ENCODE results near the gene LLGL1. TPM values are rescaled to one million over a fixed set of nuclear protein-coding genes. Genes with fewer than 3 reads are reported as not detected.

The LLGL1 gene
- total and polyA plus RNA-seq, 2 donors (not counting 1 experiment from before 2014, with no cell fraction given) = 15.1 to 32.2 TPM

- Histone ChIP-seq H4K20me1 (ENCODE audit: control insufficient read depth, extremely low read depth, insufficient read depth, low read length) (no peaks in the 10 kb centered on the region), H3K79me2 (ENCODE audit: control insufficient read depth, insufficient read depth, low read length) (no peaks in the 10 kb centered on the region), H3K36me3 (ENCODE audit: control insufficient read depth, insufficient read depth, low read length) (peaks cover 17% of the 10 kb centered on the region), H3K27ac (ENCODE audit: insufficient read depth, low read length) (no peak overlapping the region), H3K4me1 (ENCODE audit: control insufficient read depth, extremely low read depth, insufficient read depth, low read length) (no peaks in the 10 kb centered on the region), H3K9me3 (ENCODE audit: control insufficient read depth, insufficient read depth, low read depth, low read length) (no peaks in the 10 kb centered on the region), H2AFZ (ENCODE audit: low read length) (no peak overlapping the region), H3K4me2 (ENCODE audit: extremely low read depth, insufficient read depth, low read length) (no peak overlapping the region), H3K4me3 (replicated peaks in 1 of 4; ENCODE audit: control extremely low read depth in 1 of 4, insufficient read depth in 1 of 4, low read depth in 3 of 4, low read length in 4 of 4) (no peak overlapping the region), H3K9ac (ENCODE audit: insufficient read depth, low read length) (no peak overlapping the region), H3K27me3 (ENCODE audit: control insufficient read depth, insufficient read depth, low read length) (no peaks in the 10 kb centered on the region)
- no peak for DNase-seq (ENCODE audit: low read depth in 2 of 2)
- TF ChIP-seq CTCF (conservative IDR thresholded peaks at IDR 0.05 in 1 of 2, IDR thresholded peaks at IDR 0.05 in 1 of 2; ENCODE audit: low read depth in 1 of 2, low read length in 2 of 2) = no peak
Measured at GRCh38 chr17:18233803-18234518, 8.5 kb downstream of the LLGL1 start.

- TF ChIP-seq CTCF (conservative IDR thresholded peaks at IDR 0.05 in 1 of 2, IDR thresholded peaks at IDR 0.05 in 1 of 2; ENCODE audit: low read depth in 1 of 2, low read length in 2 of 2) (no peak), EZH2 (IDR thresholded peaks at IDR 0.05; ENCODE audit: low read length, missing control alignments) (no peak)
- Histone ChIP-seq H2AFZ (ENCODE audit: low read length) (no peak overlapping the region), H3K27me3 (ENCODE audit: control insufficient read depth, insufficient read depth, low read length) (no peaks in the 10 kb centered on the region), H3K27ac (ENCODE audit: insufficient read depth, low read length) (no peak overlapping the region), H3K79me2 (ENCODE audit: control insufficient read depth, insufficient read depth, low read length) (no peaks in the 10 kb centered on the region), H3K9ac (ENCODE audit: insufficient read depth, low read length) (no peak overlapping the region), H3K36me3 (ENCODE audit: control insufficient read depth, insufficient read depth, low read length) (peaks cover 17% of the 10 kb centered on the region), H4K20me1 (ENCODE audit: control insufficient read depth, extremely low read depth, insufficient read depth, low read length) (no peaks in the 10 kb centered on the region), H3K9me3 (ENCODE audit: control insufficient read depth, insufficient read depth, low read depth, low read length) (no peaks in the 10 kb centered on the region), H3K4me1 (ENCODE audit: control insufficient read depth, extremely low read depth, insufficient read depth, low read length) (no peaks in the 10 kb centered on the region), H3K4me2 (ENCODE audit: extremely low read depth, insufficient read depth, low read length) (no peak overlapping the region), H3K4me3 (replicated peaks in 1 of 4; ENCODE audit: control extremely low read depth in 1 of 4, insufficient read depth in 1 of 4, low read depth in 3 of 4, low read length in 4 of 4) (no peak overlapping the region)
- no peak for DNase-seq (ENCODE audit: low read depth in 2 of 2)
Measured at GRCh38 chr17:18234853-18235380, 9.5 kb downstream of the LLGL1 start.

- peak; percentile 44 to 80 for DNase-seq (ENCODE audit: low read depth in 2 of 2)
Measured at GRCh38 chr17:18235743-18236256, 10.4 kb downstream of the LLGL1 start.

More at GRCh38 chr17:18235743-18236256, 10.4 kb downstream of the LLGL1 start:
- Histone ChIP-seq H3K79me2 (ENCODE audit: control insufficient read depth, insufficient read depth, low read length) (no peaks in the 10 kb centered on the region), H4K20me1 (ENCODE audit: control insufficient read depth, extremely low read depth, insufficient read depth, low read length) (no peaks in the 10 kb centered on the region), H3K27me3 (ENCODE audit: control insufficient read depth, insufficient read depth, low read length) (no peaks in the 10 kb centered on the region), H3K9ac (ENCODE audit: insufficient read depth, low read length) (no peak overlapping the region), H3K9me3 (ENCODE audit: control insufficient read depth, insufficient read depth, low read depth, low read length) (no peaks in the 10 kb centered on the region), H3K36me3 (ENCODE audit: control insufficient read depth, insufficient read depth, low read length) (peaks cover 19% of the 10 kb centered on the region), H3K4me2 (ENCODE audit: extremely low read depth, insufficient read depth, low read length) (no peak overlapping the region), H3K4me3 (replicated peaks in 1 of 4; ENCODE audit: control extremely low read depth in 1 of 4, insufficient read depth in 1 of 4, low read depth in 3 of 4, low read length in 4 of 4) (no peak overlapping the region), H3K27ac (ENCODE audit: insufficient read depth, low read length) (no peak overlapping the region), H2AFZ (ENCODE audit: low read length) (no peak overlapping the region), H3K4me1 (ENCODE audit: control insufficient read depth, extremely low read depth, insufficient read depth, low read length) (no peaks in the 10 kb centered on the region)
- no peak for TF ChIP-seq EZH2 (IDR thresholded peaks at IDR 0.05; ENCODE audit: low read length, missing control alignments)
- no peak for TF ChIP-seq CTCF (conservative IDR thresholded peaks at IDR 0.05 in 1 of 2, IDR thresholded peaks at IDR 0.05 in 1 of 2; ENCODE audit: low read depth in 1 of 2, low read length in 2 of 2)

Data from fibroblast of lung (primary cell).